HTR-8/SVneo (cell line): Measurements from ENCODE around the gene ARPP21.
"Not testable (repeated sequence)": the region's sequence is repeated elsewhere in the genome, so short reads cannot be mapped to it uniquely, and the experiment has no call there.

Experiments
- DNase-seq: peaks from one replicate; pipeline ENCODE4 v3.0.0; 2011; ENCODE audit warnings: low spot score, mixed read lengths; ENCODE audit not compliant: insufficient read length
- FAIRE-seq: peaks from 2 replicates; lab custom pipeline; 2011; peaks lifted over from hg19 to GRCh38; lab: Jason Lieb, UNC

The ARPP21 gene

DNA sequence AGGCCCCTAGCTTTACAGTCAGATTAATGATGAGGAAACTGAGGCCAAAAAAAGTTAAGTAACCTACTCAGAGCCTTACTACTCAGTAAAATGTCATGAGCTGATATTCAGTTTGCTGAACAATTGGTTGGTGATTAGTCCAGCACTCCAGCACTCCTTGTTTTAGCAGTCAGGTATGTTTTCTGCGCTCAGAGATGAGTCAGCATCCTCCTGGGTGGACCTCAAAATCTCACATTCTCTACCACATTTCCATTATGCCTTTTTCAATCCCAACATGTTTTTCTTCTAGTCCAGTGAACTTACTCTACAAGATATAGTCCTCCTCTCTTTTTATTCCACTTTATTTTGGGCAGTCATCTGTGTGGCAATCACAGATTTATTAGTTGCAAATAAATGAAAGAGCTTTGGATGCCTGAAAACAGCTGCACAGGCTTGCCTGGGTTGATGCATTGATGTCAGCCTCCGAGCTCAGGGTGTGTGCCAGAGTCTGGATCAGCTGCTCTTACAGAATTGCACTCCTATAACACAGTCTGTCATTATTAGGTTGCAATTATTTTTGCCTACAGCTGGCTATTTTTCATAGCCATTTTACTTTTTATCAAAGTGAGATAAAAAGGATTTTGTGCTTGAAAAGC is 133.2 kb downstream of the ARPP21 start:
- FAIRE-seq (no peak), DNase-seq (no peak)

GRCh38 chr3:35773417-35773816 is 134.1 kb downstream of the ARPP21 start:
- no peak for DNase-seq
- FAIRE-seq: no peak

DNA sequence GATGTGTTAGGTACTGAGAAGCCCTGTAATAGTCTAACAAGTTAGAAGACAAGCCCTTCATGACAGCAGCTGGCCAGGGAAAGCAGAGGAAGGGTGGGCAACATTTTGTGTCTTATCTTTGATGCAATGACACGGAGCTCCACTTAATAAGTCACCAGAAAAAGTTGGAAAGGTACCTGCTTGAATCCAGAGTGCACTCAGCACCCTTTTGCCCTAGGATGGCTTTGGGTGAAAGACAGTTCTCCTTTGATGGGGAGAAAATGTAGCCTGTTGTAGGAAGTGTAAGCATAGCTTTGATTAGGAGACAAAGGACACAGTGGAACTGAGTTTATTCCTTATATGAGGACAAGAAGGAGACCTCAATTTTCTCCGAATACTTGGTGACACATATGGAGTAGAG is 137.0 kb downstream of the ARPP21 start:
- FAIRE-seq (no peak), DNase-seq (no peak)

- DNase-seq (no peak), FAIRE-seq (no peak)
These were observed 137.7 kb downstream of the ARPP21 start for GRCh38 chr3:35777065-35777464.

DNA sequence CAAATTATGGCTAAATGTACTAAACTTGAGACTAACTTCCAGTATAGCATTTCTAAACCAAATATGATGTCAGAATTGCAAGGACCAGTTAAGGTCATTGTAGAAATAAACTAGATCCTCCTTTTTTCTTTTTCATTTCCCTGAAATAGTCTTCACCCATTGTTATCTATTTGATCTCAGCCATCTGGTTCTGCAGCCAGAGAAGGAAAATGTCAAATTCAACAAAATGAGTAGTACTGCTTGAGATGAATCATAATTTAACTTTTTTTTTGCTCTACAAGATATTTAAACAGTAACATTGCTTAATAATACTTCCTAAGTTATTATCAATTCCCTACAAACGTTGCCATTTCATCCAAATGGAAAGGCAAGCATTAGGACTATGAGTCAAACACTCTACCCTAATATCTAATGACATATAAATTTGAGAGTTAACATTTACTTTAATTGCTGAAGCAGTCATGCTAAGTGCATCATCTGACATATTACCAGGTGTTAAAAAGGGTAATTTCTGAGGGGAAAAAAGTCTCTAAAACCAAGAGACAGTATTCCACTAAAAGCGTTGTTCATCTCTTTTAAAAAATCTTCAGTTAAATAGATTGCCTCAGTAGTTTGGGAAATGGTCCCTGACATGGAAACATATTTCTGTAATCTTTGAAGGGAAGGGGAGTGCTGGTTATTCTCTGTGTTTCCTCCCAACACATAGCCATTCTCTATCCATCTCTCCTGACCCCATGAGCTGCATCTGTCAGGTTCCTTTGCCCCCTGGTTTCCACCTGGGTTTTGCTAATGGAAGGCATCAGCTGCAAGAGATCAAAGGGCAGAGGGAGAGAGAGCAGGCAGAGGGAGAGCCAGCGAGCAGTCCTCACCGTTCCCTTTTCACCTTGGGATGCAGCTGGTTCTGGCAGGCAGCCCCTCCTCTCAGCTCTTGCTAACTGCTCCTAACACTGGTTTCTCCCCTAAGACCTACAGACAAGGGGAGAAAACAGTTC is 138.5 kb downstream of the ARPP21 start:
- FAIRE-seq: no peak

GRCh38 chr3:35779611-35780010 is 140.3 kb downstream of the ARPP21 start:
- FAIRE-seq (no peak), DNase-seq (no peak)

More for the DNA sequence above, 138.5 kb downstream of the ARPP21 start:
- DNase-seq: no peak

DNA sequence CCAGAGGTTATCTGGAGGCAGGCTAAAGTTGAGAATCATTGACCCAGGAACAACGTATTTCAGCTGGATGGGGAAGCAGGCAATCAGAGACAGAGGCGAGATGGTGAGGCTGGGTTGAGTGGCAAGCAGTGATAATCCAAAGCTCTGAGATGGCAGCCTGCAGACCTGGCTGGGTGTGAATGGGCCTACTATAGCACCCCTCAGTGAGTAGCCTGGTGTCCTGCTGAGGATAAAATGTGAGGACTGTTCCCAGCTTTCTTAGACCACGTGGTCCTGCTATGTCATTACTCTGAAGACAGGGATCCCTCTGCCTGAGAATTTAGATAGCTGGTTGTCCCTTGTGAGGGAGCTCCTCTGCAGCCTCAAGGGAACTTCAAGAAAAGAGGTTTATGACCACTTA is 141.5 kb downstream of the ARPP21 start:
- no peak for DNase-seq
- no peak for FAIRE-seq

- FAIRE-seq: no peak
- DNase-seq: no peak
These were observed 142.2 kb downstream of the ARPP21 start for GRCh38 chr3:35781558-35781957.

DNA sequence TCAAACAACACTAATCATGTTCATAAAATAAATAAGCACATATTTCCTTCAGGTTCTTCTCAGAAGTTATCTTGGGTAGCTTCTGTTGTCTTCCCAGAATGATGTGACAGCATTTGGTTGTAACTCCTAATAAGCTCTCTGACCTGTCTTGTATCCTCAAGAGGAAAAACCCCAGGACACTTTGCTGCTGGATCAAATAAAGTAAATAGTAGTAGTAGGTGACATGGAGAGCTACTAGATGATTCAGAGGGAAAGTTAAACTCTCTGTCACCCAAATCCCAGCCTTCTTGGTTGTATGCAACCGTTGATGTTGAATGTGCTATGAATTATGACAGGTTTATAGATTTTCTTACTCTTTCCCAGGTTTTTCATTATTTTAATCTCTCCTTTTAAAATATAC is 143.0 kb downstream of the ARPP21 start:
- DNase-seq (no peak), FAIRE-seq (no peak)

DNA sequence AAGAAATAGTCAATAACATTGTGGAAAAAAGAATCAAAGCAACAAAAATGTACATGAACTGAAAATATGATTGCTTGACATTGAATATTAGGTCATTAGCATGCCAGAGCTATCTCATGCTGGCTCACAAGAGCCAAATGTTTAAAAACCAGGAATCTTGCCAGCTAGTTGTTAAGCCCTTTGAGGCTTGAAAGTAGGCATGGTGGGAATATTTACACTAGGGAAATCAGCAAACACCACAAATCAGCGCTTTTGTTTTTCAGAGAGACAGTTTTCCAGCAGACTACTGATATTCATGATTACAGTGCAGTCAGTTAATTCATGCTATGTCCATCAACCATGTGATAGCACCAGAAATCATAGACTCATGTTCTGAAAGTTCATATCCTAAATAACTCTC is 144.8 kb downstream of the ARPP21 start:
- no peak for FAIRE-seq
- DNase-seq: no peak

DNA sequence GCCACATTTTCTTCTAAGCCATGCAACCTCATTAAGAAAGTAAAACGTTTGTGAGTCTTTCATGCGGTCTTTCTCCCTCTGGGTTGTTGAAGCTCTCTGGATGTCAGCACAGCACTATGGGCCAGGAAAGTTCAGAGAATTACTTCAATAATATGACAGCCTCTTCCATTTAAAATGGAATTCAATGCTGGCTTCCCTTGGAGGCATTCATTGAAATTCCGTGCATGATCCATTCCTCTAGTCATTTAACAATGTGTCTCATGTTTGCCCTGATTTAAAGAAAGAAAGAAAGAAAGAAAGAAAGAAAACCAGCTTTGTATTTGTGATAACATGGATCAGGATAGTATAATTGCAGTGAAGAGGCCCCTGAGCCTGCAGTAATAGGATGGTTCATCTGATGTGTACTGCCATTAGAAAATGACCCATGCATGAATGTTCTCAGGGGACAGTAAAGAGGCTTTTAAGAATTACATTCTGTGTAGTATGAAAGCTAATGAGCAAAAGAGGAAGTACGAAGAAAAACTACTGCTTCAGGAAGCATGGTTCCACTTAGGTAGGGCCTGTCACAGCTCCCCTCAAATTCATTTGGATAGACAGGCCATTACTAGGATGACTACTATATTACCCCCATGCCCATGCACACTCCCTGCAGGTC is 146.0 kb downstream of the ARPP21 start:
- DNase-seq (no peak), FAIRE-seq (no peak)

DNA sequence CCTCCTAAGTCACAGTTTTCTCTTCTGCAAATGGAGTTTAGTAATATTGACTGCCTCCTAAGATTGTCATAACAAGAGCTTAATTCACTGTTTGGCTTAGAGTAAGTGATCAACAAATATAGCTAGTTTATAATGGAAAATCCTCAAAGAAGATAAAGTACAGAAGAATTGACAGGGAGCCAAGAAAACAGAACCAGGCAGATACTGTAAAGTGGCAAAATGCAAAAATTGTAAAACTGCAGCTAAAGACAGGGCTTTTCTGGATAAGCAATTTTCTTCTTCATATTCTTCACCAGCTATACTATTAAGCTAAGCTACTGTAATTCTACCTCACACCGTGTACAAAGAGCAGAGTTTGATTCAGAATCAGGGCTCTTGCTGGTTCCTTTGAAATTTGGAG is 148.6 kb downstream of the ARPP21 start:
- FAIRE-seq: no peak
- DNase-seq: no peak

DNA sequence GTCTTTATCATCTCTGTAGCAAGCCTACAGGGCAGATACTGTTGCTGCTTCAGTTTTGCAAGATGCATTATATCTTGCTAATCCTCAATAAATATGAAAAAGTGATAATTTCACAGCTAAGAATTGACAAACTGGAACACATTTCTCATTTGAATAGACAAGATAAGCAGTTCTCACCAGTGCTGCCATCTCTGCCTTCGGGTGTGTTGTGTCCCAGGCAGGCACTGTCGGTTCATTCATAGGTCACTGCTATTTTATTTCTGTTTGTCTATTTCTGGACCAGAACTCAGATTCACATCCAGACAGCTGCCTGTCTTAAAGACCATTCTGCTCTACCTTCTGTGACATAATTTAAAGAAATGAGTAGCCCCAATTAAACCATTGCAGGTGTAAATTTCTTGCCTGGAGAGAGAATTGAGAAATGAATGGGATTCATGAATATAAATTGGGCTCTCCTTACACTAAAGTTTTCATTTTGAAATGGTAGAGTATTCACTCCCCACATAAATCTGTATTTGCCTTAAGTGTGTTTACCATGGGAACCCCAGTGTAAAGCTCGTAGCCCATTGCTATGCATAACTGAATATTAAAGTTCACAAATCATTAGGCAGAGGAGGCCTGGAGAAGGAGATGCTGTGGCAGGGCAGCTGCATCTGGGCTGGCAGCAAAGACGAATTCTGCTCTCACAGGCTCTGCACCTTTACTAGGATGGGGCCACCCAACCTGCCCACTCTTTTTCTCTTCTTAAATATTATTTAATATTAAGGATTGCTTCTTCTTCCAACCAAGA is 149.9 kb downstream of the ARPP21 start:
- no peak for DNase-seq
- no peak for FAIRE-seq

- FAIRE-seq (no peak), DNase-seq (no peak)
These were observed 151.4 kb downstream of the ARPP21 start for GRCh38 chr3:35790764-35791163.

DNA sequence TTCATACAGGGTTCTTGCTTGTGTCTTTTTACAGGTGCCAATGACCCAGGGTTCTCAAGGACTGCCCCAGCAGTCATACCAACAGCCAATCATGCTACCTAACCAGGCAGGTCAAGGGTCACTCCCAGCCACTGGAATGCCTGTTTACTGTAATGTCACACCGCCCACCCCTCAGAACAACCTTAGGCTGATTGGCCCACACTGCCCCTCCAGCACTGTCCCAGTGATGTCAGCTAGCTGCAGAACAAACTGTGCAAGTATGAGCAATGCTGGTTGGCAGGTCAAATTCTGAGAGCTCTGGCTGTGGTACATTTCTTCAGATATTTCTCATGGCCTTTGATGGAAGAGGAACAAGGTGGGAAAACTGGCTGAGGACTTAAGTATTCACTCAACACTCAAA is 154.3 kb downstream of the ARPP21 start:
- FAIRE-seq (no peak), DNase-seq (no peak)

DNA sequence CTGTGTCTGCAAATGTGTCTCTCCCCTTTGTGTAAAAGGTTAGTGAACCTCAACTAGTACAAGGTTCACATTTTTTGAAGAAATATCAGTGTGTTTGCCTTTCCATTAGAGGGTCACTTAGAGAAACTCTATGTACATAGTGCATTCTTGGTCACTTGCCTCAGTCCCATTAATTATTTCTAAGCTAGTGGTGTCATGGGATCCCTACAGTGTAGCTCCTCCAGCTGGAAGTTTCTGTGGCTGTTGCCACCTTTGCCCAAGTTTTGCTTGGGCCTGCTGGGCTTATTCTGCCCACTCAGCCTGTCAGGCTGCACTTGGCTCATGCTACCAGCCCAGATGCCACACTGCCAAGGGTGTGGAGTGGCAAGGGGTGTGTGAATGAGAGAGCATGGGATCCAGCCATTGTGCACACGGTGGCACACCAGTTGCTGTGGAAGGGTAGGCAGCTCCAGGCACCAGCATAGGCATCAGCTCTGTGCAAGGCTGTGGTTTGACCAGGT is 161.7 kb downstream of the ARPP21 start:
- FAIRE-seq: no peak
- DNase-seq: no peak

- FAIRE-seq (no peak), DNase-seq (no peak)
These were observed 175.2 kb downstream of the ARPP21 start for GRCh38 chr3:35814531-35814930.

DNA sequence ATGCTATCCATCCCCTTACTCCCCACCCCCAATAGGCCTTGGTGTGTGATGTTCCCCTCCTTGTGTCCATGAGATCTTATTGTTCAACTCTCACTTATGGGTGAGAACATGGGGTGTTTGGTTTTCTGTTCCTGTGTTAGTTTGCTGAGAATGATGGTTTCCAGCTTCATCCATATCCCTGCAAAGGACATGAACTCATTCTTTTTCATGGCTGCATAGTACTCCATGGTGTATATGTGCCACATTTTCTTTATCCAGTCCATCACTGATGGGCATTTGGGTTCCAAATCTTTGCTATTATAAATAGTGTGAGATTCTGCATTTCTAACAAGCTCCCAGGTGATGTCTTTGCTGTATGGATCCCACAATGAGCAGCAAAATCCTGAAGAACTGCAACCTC is 176.5 kb downstream of the ARPP21 start:
- not testable (repeated sequence) for FAIRE-seq, DNase-seq

DNA sequence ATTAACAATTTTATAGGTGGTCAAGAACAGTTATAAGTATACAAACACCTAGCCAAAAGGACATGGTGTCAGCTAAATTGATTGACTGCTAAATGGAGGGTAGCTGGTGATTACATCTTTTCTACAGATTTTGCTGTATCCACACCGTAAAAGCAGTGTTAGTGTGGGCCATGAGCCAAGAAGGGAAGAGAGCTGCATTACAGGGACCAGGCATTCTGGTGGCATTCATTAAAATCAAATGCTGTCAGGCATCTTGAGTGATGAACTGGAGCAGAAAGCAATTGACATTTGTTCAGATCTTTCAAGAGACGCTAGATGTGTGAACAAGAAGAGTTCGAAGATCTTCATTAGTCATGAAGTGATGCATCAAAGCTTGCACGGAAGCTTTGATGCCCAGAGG is 177.9 kb downstream of the ARPP21 start:
- DNase-seq (no peak), FAIRE-seq (no peak)

GRCh38 chr3:35832140-35832571 is 192.8 kb downstream of the ARPP21 start:
- FAIRE-seq (no peak), DNase-seq (no peak)
